ENCODE data around the gene ZNF525.
"Not testable (repeated sequence)": the region's sequence is repeated elsewhere in the genome, so short reads cannot be mapped to it uniquely, and the experiment has no call there.

ZNF525 gene

GRCh38 chr19:53396525-53396868 is 31.0 kb downstream of the ZNF525 start:
- DNase-seq = no peak

- DNase-seq = not testable (repeated sequence)
These were observed 32.4 kb downstream of the ZNF525 start for GRCh38 chr19:53397918-53398317.

DNA sequence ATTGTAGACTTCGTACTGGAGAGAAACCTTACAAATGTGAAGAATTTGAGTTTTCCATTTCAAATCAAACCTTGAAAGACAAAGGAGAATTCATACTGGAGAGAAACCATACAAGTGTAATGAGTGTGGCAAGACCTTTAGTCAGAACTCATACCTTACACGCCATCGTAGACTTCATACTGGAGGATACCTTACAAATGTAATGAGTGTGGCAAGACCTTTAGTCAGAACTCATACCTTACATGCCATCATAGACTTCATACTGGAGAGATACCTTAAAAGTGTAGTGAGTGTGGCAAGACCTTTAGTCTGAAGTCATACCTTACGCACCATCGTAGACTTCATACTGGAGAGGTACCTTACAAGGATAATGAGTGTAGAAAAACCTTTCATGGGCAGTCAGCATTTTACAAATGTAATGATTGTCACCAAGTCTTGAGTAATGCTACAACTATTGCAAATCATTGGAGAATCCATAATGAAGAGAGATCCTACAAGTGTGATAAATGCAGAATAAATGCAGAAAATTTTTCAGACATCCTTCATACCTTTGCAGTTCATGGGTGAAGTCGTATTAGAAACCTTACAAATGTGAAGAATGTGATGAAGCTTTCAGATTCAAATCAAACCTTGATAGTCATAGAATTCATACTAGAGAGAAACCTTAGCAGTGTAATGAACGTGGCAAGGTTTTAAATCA is 44.1 kb downstream of the ZNF525 start:
- DNase-seq = no peak

DNA sequence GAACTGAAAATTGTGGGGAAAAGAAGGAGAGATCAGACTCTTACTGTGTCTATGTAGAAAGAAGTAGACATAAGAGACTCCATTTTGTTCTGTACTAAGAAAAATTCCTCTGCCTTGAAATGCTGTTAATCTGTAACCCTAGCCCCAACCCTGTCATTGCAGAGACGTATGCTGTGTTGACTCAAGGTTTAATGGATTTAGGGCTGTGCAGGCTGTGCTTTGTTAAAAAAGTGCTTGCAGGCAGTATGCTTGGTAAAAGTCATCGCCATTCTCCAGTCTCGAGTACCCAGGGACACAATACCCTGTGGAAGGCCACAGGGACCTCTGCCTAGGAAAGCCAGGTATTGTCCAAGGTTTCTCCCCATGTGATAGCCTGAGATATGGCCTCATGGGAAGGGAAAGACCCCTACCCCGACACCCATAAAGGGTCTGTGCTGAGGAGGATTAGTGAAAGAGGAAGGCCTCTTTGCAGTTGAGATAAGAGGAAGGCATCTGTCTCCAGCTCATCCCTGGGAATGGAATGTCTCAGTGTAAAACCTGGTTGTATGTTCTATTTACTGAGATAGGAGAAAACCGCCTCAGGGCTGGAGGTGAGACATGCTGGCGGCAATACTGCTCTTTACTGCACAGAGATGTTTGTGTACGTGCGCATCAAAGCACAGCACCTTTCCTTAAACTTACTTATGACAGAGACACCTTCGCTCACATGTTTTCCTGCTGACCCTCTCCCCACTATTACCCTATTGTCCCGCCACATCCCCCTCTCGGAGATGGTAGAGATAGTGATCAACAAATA is 55.2 kb downstream of the ZNF525 start:
- not testable (repeated sequence) for DNase-seq

GRCh38 chr19:53422551-53422950 is 57.0 kb downstream of the ZNF525 start:
- no peak for DNase-seq

DNA sequence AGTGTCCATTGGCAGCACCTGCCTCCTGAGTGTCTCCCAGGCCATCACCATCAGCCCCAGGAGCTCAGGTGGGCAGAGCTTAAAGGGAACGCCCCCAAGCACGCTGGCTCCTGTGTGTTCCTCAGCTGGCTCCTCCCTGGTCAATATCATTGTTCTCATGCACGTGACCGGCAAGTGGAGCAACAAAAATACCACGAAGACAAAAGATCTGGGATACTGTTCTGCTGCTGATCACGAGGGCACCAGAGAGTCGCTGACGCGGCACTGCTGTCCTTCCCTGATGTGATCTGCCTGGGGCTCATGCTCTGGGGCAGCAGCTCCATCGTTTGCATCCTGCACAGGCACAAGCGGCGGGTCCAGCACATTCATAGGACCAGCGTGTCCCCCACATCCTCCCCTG is 57.6 kb downstream of the ZNF525 start:
- DNase-seq = not testable (repeated sequence)

DNA sequence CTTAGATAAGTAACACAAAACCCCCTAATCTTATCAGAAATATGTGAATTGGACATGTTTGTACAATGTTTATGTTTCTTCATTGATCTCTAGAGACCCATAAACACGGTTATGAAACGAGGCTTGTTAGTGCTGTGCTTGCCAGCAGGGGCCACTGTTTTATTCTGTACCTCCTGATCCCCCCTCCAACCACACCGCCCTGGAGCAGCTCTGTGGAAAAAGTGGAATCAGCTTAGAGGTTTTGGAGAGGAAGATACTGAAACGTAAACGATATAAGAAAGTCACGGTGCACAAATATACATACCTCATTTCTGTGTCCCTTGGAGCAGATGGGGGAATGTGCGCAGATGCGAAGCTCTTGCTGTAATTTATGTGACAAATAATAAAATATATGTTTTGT is 58.2 kb downstream of the ZNF525 start:
- peak; percentile 4 to 46 for DNase-seq

DNA sequence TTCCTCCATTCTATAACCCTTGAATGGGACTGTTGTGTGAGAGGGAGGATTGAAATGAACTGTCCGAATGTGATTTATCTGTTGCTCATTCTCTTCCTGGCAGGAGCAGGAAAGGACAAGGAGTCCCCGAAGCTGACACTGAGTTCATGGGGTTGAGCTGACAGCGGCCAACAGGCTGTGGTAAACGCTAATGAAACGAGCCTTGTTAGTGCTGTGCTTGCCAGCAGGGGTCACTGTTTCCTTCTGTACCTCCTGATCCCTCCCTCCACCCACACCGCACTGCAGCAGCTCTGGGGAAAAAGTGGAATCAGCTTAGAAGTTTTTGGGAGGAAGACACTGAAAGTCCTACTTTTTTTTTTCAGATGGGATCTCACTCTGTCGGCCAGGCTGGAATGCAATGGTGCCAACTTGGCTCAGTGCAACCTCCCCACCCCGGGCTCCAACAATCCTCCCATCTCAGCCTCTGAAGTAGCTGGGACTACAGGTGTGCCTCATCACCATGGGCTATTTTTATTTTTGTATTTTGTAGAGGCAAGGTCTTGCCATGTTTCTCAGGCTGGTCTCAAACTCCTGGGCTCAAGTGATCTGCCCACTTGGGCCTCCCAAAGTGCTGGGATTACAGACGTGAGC is 59.6 kb downstream of the ZNF525 start:
- peak; percentile 12 to 60 for DNase-seq

- peak; percentile 85 to 88 for DNase-seq
These were observed 66.0 kb downstream of the ZNF525 start, which contains the start of gene ZNF761 for GRCh38 chr19:53431399-53432087. Gene ZNF761 (plus strand): TSS chr19:53431984. CDS start chr19:53447269, 15,285 bp downstream.

DNA sequence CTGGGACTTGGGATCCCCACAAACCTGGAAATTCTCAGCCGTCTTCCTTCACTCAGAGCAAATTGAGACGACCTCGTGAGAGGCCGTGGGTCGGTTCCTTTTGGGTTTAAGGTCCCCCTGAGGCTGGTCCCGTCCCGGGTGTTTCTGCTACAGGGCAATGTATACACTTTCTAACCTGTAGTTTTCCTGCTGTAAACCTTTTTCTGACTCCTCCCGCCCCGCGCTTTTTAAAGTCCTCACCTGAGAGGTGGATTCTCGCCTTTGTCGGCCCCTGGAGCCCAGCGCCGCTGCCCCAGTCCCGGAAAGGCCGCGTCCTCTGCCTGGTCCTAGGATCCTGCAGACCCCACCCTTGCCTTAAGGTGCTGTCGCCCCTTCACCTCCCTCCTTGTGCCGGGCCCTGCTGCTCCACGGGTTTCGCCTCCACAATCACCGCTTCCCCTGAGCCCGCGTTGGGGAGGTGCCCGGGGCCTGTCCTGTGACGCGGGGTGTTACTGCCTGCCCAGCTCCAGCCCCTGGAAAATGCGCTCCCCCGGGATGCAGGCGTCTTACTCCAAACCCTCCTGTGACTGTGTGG is 66.7 kb downstream of the ZNF525 start:
- DNase-seq = peak; percentile 9 to 12
